ENCODE results near the gene ARID4B.

DNA sequence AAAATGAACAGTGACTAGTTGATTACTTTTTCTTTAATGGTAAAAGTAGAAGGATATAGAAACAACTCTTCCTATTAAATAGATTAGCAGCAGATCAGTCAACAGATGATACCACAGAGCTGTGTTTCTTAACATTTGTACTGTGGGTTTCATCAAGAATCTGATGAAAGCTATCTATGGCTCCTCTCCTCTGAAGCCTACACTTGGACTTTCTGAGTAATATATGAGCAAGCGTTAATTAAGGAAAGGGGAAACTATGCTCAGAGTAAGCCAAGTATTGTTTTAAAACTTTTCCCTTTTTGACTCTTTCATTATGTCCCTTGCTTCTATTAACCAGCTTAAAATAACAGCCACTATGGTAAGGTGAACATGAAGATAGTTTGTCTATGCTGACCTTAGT is 10.8 kb downstream of the ARID4B start:
- TF ChIP-seq EZH2 (IDR thresholded peaks at IDR 0.05; ENCODE audit: borderline replicate concordance, low read depth, low read length, poor library complexity, severe bottlenecking): no peak
- TF ChIP-seq, protein P1, sequence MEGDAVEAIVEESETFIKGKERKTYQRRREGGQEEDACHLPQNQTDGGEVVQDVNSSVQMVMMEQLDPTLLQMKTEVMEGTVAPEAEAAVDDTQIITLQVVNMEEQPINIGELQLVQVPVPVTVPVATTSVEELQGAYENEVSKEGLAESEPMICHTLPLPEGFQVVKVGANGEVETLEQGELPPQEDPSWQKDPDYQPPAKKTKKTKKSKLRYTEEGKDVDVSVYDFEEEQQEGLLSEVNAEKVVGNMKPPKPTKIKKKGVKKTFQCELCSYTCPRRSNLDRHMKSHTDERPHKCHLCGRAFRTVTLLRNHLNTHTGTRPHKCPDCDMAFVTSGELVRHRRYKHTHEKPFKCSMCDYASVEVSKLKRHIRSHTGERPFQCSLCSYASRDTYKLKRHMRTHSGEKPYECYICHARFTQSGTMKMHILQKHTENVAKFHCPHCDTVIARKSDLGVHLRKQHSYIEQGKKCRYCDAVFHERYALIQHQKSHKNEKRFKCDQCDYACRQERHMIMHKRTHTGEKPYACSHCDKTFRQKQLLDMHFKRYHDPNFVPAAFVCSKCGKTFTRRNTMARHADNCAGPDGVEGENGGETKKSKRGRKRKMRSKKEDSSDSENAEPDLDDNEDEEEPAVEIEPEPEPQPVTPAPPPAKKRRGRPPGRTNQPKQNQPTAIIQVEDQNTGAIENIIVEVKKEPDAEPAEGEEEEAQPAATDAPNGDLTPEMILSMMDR (conservative IDR thresholded peaks at IDR 0.05; ENCODE audit: low read depth, low read length): no peak

Measured in A673 (cell line).